Camera-type eye (tissue), 1 donor: ENCODE data around the gene CHMP1A. TPM values are rescaled to one million over a fixed set of nuclear protein-coding genes. Genes with fewer than 3 reads are reported as not detected.

Experiments used
- total RNA-seq: library from RNA; depleted of rRNA; stranded (reverse); fragments of >200 nt; gene quantifications from one replicate; pipeline ENCODE4 v1.2.3, GENCODE V29; 2014

The CHMP1A gene
- total RNA-seq: 49.9 TPM

DNA sequence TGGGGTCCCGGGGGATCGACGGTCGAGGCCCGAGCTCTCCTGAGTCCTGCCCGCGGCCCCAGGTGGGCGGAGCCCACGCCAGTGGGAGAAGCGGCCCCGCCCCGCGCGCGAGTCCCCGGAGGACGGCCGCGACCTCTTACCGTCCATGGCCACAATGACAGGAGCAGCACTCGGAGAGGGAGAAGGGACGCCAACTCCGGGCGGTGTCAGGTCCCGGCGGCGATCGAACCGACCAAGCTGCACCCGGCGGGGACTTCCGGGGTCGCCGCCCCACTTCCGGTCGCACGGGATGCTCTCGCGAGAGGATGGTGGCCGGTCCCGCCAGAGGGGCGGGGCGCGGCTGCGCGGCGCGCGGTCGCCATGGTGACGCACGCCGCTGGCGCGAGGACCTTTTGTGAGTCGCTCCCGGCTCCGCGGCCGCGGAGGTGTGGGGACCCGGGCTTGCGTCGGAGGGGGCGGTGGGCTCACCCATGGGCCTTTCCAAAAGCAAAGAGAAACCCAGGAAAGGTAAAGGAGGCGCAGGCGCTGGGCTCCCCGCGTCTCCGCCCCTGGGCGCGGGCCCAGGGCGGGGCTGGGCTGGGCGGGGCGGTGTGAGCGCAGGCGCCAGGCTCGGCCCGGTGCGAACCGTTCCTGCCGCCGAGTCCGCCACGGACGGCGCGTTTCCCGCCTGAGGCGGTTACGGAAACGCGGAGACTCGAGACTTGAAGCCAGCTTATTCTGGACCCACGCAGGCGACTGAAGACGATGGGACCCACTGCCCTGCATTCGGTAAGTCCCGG lies at the start of gene CHMP1A, which contains the start of gene SPATA33:
TSS of gene CHMP1A (minus strand) at position 267 of the 779 bp plus-strand sequence. CDS start at position 147, 120 bp downstream.
TSS of gene SPATA33 (plus strand) at position 395 of the 779 bp plus-strand sequence. CDS start at position 471, 76 bp downstream.

DNA sequence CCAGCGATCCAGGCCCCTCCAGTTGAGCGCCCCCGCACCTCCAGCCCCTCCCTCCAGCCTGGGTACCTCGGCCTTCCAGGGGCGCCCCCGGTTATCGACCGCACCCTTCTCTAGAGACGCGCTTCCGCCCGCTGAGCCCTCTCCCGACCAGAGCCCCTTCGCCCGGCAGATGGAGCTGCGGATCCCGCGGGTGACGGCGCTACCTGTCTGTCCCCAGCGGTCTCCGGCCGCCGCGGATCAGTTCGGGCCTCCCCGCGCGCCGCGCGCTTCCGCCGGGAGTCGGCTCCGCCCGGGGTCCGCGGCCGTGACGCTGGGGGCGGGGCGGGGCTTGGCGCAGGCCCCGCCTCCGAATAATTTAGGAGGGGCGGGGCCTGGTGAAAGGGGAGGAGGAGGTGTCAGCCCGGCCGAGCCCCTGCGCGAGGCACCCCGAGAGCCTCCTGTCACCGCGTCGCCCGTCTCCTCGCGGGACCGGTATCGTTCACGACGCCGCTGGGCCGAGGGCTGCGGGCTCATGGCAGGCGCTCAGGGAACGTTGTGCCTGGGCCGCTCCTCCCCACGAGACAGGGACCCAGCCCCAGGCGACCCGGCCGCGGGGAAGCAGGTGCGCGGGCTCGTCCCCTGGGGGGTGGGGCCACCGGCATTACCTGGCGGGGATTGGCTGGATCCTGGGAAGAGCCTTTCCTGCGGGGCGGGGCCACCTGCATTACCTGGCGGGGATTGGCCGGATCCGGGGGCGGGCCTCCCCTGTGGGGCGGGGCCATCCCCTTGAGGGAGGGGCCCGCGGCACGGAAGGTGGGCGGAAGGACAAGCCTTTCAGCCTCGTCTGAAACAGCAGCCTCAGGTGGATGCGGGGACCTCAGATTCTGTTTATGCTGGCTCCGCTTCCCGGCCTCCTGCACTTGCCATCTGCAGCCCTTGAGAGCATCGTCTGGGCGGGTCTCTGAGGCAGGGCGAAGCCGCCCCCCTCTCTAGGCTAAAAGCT lies 44.2 kb upstream of the CHMP1A start, which contains the start of gene SPATA2L:
TSS of gene SPATA2L (minus strand) at position 281 of the 982 bp plus-strand sequence. CDS start 473 bp downstream, outside the sequence.

GRCh38 chr16:89686520-89687091 lies 29.1 kb upstream of the CHMP1A start, which contains the start of gene CDK10:
Gene CDK10, plus strand, starts transcription at chr16:89686689. Its CDS starts 22 bp downstream, at chr16:89686711.

DNA sequence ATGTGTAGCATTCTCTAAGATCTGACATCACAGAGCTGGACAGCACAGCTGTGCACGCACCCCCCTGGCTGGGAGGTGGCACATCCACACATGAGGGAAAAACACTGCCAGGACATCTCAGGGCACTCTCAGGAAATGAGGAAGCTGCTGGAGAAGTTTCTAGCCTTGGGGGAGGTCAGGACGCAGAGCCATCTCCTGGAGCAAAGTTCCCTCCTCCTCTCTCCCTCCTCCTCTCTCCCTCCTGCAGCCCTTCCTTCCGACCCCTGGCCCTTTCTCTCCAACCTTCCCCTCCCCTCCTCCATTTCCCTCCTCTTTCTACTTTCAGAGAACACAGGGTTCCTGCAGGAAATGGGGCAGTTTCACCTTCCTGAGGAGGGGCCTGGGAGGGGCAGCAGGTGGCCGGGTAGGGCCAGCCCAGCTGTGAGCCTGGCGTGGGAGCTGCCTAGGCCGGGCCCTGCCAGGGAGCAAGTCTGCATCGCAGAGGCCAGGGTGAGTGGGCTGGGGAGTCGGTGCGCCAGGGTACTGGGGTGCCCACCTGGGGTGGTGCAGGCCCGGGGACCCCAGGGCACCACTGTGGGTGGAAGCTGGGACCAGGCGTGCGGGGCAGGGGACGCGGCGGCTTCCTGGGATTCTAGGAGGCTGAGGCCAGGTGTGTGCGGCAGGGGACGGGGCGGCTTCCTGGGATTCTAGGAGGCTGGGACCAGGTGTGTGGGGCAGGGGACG lies 44.1 kb downstream of the CHMP1A start, which contains the start of gene DPEP1:
TSS of gene DPEP1 (plus strand) at position 412 of the 723 bp plus-strand sequence. CDS start 16,769 bp downstream, outside the sequence.

Other genes starting within 250 kb of the CHMP1A start
- 108 TPM for gene ANKRD11, start 167.1 kb downstream of the CHMP1A start, total RNA-seq
- gene SPG7, start 149.3 kb downstream of the CHMP1A start, total RNA-seq: 191 TPM
- 1,995 TPM for gene RPL13, start 97.0 kb downstream of the CHMP1A start, total RNA-seq
- gene CPNE7, start 82.0 kb downstream of the CHMP1A start, total RNA-seq: 2.0 TPM
- 1.0 TPM for gene DPEP1, start 44.1 kb downstream of the CHMP1A start, total RNA-seq
- 9.7 TPM for gene SPATA33, start 128 bp upstream of the CHMP1A start, total RNA-seq
- gene CDK10, start 29.0 kb upstream of the CHMP1A start, total RNA-seq: 60.5 TPM
- 12.7 TPM for gene SPATA2L, start 44.0 kb upstream of the CHMP1A start, total RNA-seq
- gene VPS9D1, start 63.2 kb upstream of the CHMP1A start, total RNA-seq: 12.1 TPM
- gene ZNF276, start 63.8 kb upstream of the CHMP1A start, total RNA-seq: 78.6 TPM
- 17.5 TPM for gene FANCA, start 158.9 kb upstream of the CHMP1A start, total RNA-seq
- gene SPIRE2, start 170.8 kb upstream of the CHMP1A start, total RNA-seq: 16.1 TPM
- gene TCF25, start 215.9 kb upstream of the CHMP1A start, total RNA-seq: 183 TPM